ENCODE data around the gene EDEM3. TPM values are rescaled to one million over a fixed set of nuclear protein-coding genes. Genes with fewer than 3 reads are reported as not detected.

The EDEM3 gene
- polyA plus RNA-seq, 3 donors, result 15.5 to 21.9 (median 18.0) TPM

GRCh38 chr1:184709418-184709817 lies 45.2 kb downstream of the EDEM3 start:
- H3K36me3 ChIP-seq (replicated peaks in 1 of 2; ENCODE audit: control insufficient read depth in 1 of 2, insufficient read depth in 2 of 2, low read length in 2 of 2), result peaks cover 99 to 100% of the 10 kb centered on the region in 2 donors
- no peaks in the 10 kb centered on the region for H3K79me2 ChIP-seq (ENCODE audit: insufficient read depth, low read length)
- no peaks in the 10 kb centered on the region for H4K20me1 ChIP-seq (ENCODE audit: insufficient read depth, low read length)
- DNase-seq, result no peak
- no peak overlapping the region for H3K9ac ChIP-seq (ENCODE audit: insufficient read depth, low read length, poor library complexity, severe bottlenecking)
- peak overlapping the region in 1 of 7 donors; percentile 43 for H3K27ac Mint-ChIP-seq
- no peak overlapping the region for H3K27ac ChIP-seq (ENCODE audit: low read depth in 1 of 2, low read length in 2 of 2)
- H2AFZ ChIP-seq (ENCODE audit: insufficient read depth, low read depth, low read length, poor library complexity, severe bottlenecking), result no peak overlapping the region
- intact Hi-C loops (cut with micrococcal nuclease), result no loop called here
- no peak overlapping the region for H3K4me3 ChIP-seq (replicated peaks in 1 of 3; ENCODE audit: low read depth in 2 of 3, low read length in 3 of 3)
- H3K9me3 Mint-ChIP-seq, result no peaks in the 10 kb centered on the region
- no peak overlapping the region for H3K4me3 Mint-ChIP-seq
- H3K4me1 ChIP-seq (ENCODE audit: control insufficient read depth in 1 of 2, insufficient read depth in 2 of 2, low read length in 2 of 2), result no peaks in the 10 kb centered on the region
- H3K4me2 ChIP-seq (replicated peaks; ENCODE audit: extremely low read depth, low read length, poor library complexity, severe bottlenecking), result no peak overlapping the region
- H3K9me3 ChIP-seq (replicated peaks in 1 of 2; ENCODE audit: control insufficient read depth in 1 of 2, insufficient read depth in 1 of 2, low read length in 2 of 2), result no peaks in the 10 kb centered on the region
- TF ChIP-seq CTCF (IDR thresholded peaks at IDR 0.05), result no peak
- peaks cover 78 to 96% of the 10 kb centered on the region in 2 donors for H3K36me3 Mint-ChIP-seq
- H3K27me3 ChIP-seq (ENCODE audit: control insufficient read depth in 2 of 2, insufficient read depth in 2 of 2, low read length in 2 of 2), result no peaks in the 10 kb centered on the region
- H3K4me1 Mint-ChIP-seq, result no peaks in the 10 kb centered on the region
- no peaks in the 10 kb centered on the region for H3K27me3 Mint-ChIP-seq (ENCODE audit: low read depth in 3 of 3)

- H3K4me1 ChIP-seq (ENCODE audit: control insufficient read depth in 1 of 2, insufficient read depth in 2 of 2, low read length in 2 of 2), result no peaks in the 10 kb centered on the region
- no peaks in the 10 kb centered on the region for H3K9me3 ChIP-seq (replicated peaks in 1 of 2; ENCODE audit: control insufficient read depth in 1 of 2, insufficient read depth in 1 of 2, low read length in 2 of 2)
- H3K9me3 Mint-ChIP-seq, result no peaks in the 10 kb centered on the region
- H3K9ac ChIP-seq (ENCODE audit: insufficient read depth, low read length, poor library complexity, severe bottlenecking), result no peak overlapping the region
- H3K4me1 Mint-ChIP-seq, result no peaks in the 10 kb centered on the region
- intact Hi-C loops (cut with micrococcal nuclease), result no loop called here
- H3K36me3 Mint-ChIP-seq, result peaks cover 74 to 96% of the 10 kb centered on the region in 2 donors
- no peak for DNase-seq
- no peaks in the 10 kb centered on the region for H3K27me3 ChIP-seq (ENCODE audit: control insufficient read depth in 2 of 2, insufficient read depth in 2 of 2, low read length in 2 of 2)
- H3K4me3 ChIP-seq (replicated peaks in 1 of 3; ENCODE audit: low read depth in 2 of 3, low read length in 3 of 3), result no peak overlapping the region
- WGBS (ENCODE audit: insufficient coverage), result 93% methylated on average over 6 of the region's 6 CpGs
- no peaks in the 10 kb centered on the region for H3K79me2 ChIP-seq (ENCODE audit: insufficient read depth, low read length)
- TF ChIP-seq CTCF (IDR thresholded peaks at IDR 0.05), result no peak
- no peak overlapping the region for H3K27ac ChIP-seq (ENCODE audit: low read depth in 1 of 2, low read length in 2 of 2)
- H3K4me2 ChIP-seq (replicated peaks; ENCODE audit: extremely low read depth, low read length, poor library complexity, severe bottlenecking), result no peak overlapping the region
- H2AFZ ChIP-seq (ENCODE audit: insufficient read depth, low read depth, low read length, poor library complexity, severe bottlenecking), result no peak overlapping the region
- H4K20me1 ChIP-seq (ENCODE audit: insufficient read depth, low read length), result peaks cover 5% of the 10 kb centered on the region
- H3K27me3 Mint-ChIP-seq (ENCODE audit: low read depth in 3 of 3), result no peaks in the 10 kb centered on the region
- H3K36me3 ChIP-seq (replicated peaks in 1 of 2; ENCODE audit: control insufficient read depth in 1 of 2, insufficient read depth in 2 of 2, low read length in 2 of 2), result peaks cover 96 to 100% of the 10 kb centered on the region in 2 donors
- no peak overlapping the region for H3K4me3 Mint-ChIP-seq
- peak overlapping the region in 2 of 7 donors; percentile 1 to 43 for H3K27ac Mint-ChIP-seq
These were observed 46.5 kb downstream of the EDEM3 start for GRCh38 chr1:184708084-184708676.
